ENCODE results near the gene LRG1. TPM values are rescaled to one million over a fixed set of nuclear protein-coding genes. Genes with fewer than 3 reads are reported as not detected.

Gene LRG1
- polyA plus RNA-seq, 1 of the 3 experiments (the other 2 are of a cell fraction): 0.12 TPM

GRCh38 chr19:4507804-4508203, 32.0 kb downstream of the LRG1 start:
- Histone ChIP-seq H3K27me3 (ENCODE audit: insufficient read depth) (no peaks in the 10 kb centered on the region), H3K4me1 (ENCODE audit: control insufficient read depth in 1 of 2, insufficient read depth in 2 of 2, low read depth in 1 of 2, low read length in 1 of 2) (0 out of 4 replicates have a peak, but pooled peaks cover 0 to 7% of the 10 kb centered on the region in 2 experiments), H4K20me1 (ENCODE audit: insufficient read depth) (no peaks in the 10 kb centered on the region), H2AFZ (ENCODE audit: low read depth) (no peak overlapping the region), H3K9me2 (no peaks in the 10 kb centered on the region), H3K4me3 (ENCODE audit: low read depth in 2 of 2, low read length in 1 of 2) (no peak overlapping the region), H3K9ac (no peak overlapping the region), H3K4me2 (no peak overlapping the region), H3K9me3 (no peaks in the 10 kb centered on the region), H3K27ac (ENCODE audit: low read depth in 2 of 2, low read length in 1 of 2) (no peak overlapping the region), H3K79me2 (ENCODE audit: insufficient read depth) (no peaks in the 10 kb centered on the region), H3K36me3 (replicated peaks in 1 of 2; ENCODE audit: control insufficient read depth in 1 of 2, insufficient read depth in 2 of 2, low read length in 1 of 2) (peaks cover 0 to 14% of the 10 kb centered on the region in 2 experiments), H3F3A (replicated peaks; ENCODE audit: insufficient read depth) (no peaks in the 10 kb centered on the region)
- ChIA-PET POLR2A (interaction anchor here (0.8 kb wide), 1 partner anchor 10 kb away, joined by 3 read pairs; the partner anchor contains the start of gene PLIN4), CTCF (interaction anchor here (1.6 to 3.2 kb wide), 3 partner anchors 15 to 17 kb away, joined by 5 to 20 read pairs (median 17); no protein-coding TSS in a partner anchor)
- DNase-seq: no peak
- TF ChIP-seq GATA2 (CRISPR knock-in tag; IDR thresholded peaks at IDR 0.05): no peak
- TF ChIP-seq IRF3 (IDR thresholded peaks at IDR 0.05; ENCODE audit: low read depth, low read length): no peak
- TF ChIP-seq EP300 (IDR thresholded peaks at IDR 0.05; ENCODE audit: borderline replicate concordance in 1 of 2, low read depth in 1 of 2, low read length in 1 of 2): no peak
- TF ChIP-seq SIN3A (IDR thresholded peaks at IDR 0.05; ENCODE audit: borderline replicate concordance, low read depth, low read length): no peak
- no peak for TF ChIP-seq TAF1 (IDR thresholded peaks at IDR 0.05; ENCODE audit: borderline replicate concordance, low read depth, low read length)
- no peak for TF ChIP-seq ZBTB33 (IDR thresholded peaks at IDR 0.05; ENCODE audit: borderline replicate concordance, low read depth)
- TF ChIP-seq RAD21 (IDR thresholded peaks at IDR 0.05; ENCODE audit: low read length): no peak
- no peak for TF ChIP-seq FOXM1 (IDR thresholded peaks at IDR 0.05; ENCODE audit: low read depth)
- whole genome bisulfite sequencing (ENCODE audit: low lambda C conversion rate): 95% methylated on average over 16 of the region's 17 CpGs

- Histone ChIP-seq H2AFZ (ENCODE audit: low read depth) (no peak overlapping the region), H3K4me3 (ENCODE audit: low read depth in 2 of 2, low read length in 1 of 2) (no peak overlapping the region), H3K4me2 (no peak overlapping the region), H3F3A (replicated peaks; ENCODE audit: insufficient read depth) (no peaks in the 10 kb centered on the region), H3K4me1 (ENCODE audit: control insufficient read depth in 1 of 2, insufficient read depth in 2 of 2, low read depth in 1 of 2, low read length in 1 of 2) (0 out of 4 replicates have a peak, but pooled peaks cover 0 to 7% of the 10 kb centered on the region in 2 experiments), H3K9me2 (no peaks in the 10 kb centered on the region), H3K27ac (ENCODE audit: low read depth in 2 of 2, low read length in 1 of 2) (peak overlapping the region in 1 of 2 experiments; percentile 43; a peak in 1 of 4 replicates), H3K79me2 (ENCODE audit: insufficient read depth) (no peaks in the 10 kb centered on the region), H3K9ac (no peak overlapping the region), H3K9me3 (no peaks in the 10 kb centered on the region), H4K20me1 (ENCODE audit: insufficient read depth) (no peaks in the 10 kb centered on the region), H3K27me3 (ENCODE audit: insufficient read depth) (no peaks in the 10 kb centered on the region), H3K36me3 (replicated peaks in 1 of 2; ENCODE audit: control insufficient read depth in 1 of 2, insufficient read depth in 2 of 2, low read length in 1 of 2) (peaks cover 0 to 21% of the 10 kb centered on the region in 2 experiments)
- 96% methylated on average over 11 of the region's 12 CpGs for WGBS (ENCODE audit: low lambda C conversion rate)
- ChIA-PET CTCF (interaction anchor here (1.6 to 3.2 kb wide), 2 partner anchors 16 to 18 kb away, joined by 5 to 20 read pairs; no protein-coding TSS in a partner anchor), POLR2A (no interaction called here)
- TF ChIP-seq RXRA (IDR thresholded peaks at IDR 0.05; ENCODE audit: borderline replicate concordance, low read depth) (no peak), JUND (IDR thresholded peaks at IDR 0.05) (no peak), SIN3A (IDR thresholded peaks at IDR 0.05; ENCODE audit: borderline replicate concordance, low read depth, low read length) (no peak), EZH2phosphoT487 (IDR thresholded peaks at IDR 0.05; ENCODE audit: borderline replicate concordance, low read depth) (no peak), PBX3 (IDR thresholded peaks at IDR 0.05) (no peak), MXI1 (IDR thresholded peaks at IDR 0.05; ENCODE audit: low read depth, low read length) (no peak), MAX (IDR thresholded peaks at IDR 0.05; ENCODE audit: low read depth) (no peak), RAD21 (IDR thresholded peaks at IDR 0.05; ENCODE audit: low read length) (no peak)
- DNase-seq: no peak
These were observed 32.7 kb downstream of the LRG1 start for GRCh38 chr19:4507150-4507452.

Measured in SK-N-SH (cell line).